HG02588 (cell line): ENCODE results near the gene SASS6.
A peak's percentile ranks its signal among the peaks of the same experiment; 100 is the strongest.
"Not testable (repeated sequence)": the region's sequence is repeated elsewhere in the genome, so short reads cannot be mapped to it uniquely, and the experiment has no call there.

Experiments used
- ATAC-seq: cut with Tn5 transposase; IDR thresholded peaks from one replicate; pipeline ENCODE4 v1.9.1; 2021; ENCODE audit warnings: mild to moderate bottlenecking, moderate library complexity; ENCODE audit not compliant: unreplicated experiment

SASS6 gene

GRCh38 chr1:100050139-100050538 lies 82.6 kb downstream of the SASS6 start:
- no peak for ATAC-seq

- ATAC-seq, result not testable (repeated sequence)
These were observed 85.5 kb downstream of the SASS6 start for GRCh38 chr1:100047235-100047708.

GRCh38 chr1:100045206-100045605 lies 87.5 kb downstream of the SASS6 start:
- no peak for ATAC-seq

GRCh38 chr1:100039591-100039990 lies 93.1 kb downstream of the SASS6 start:
- ATAC-seq, result no peak

GRCh38 chr1:100038660-100039287 lies 94.0 kb downstream of the SASS6 start:
- ATAC-seq, result peak; percentile 46

GRCh38 chr1:100037927-100038659 lies 94.6 kb downstream of the SASS6 start:
- peak; percentile 89 for ATAC-seq

GRCh38 chr1:100037656-100037926 lies 95.1 kb downstream of the SASS6 start:
- no peak for ATAC-seq

- no peak for ATAC-seq
These were observed 95.7 kb downstream of the SASS6 start for GRCh38 chr1:100036718-100037655.

- ATAC-seq, result no peak
These were observed 97.5 kb downstream of the SASS6 start for GRCh38 chr1:100035214-100035613.

GRCh38 chr1:100034470-100034869 lies 98.3 kb downstream of the SASS6 start:
- ATAC-seq, result no peak
